ENCODE results near the gene PDE1C. TPM values are rescaled to one million over a fixed set of nuclear protein-coding genes. Genes with fewer than 3 reads are reported as not detected.

The PDE1C gene
- total and polyA plus RNA-seq, 12 donors = 0.33 to 9.9 (median 2.9) TPM

DNA sequence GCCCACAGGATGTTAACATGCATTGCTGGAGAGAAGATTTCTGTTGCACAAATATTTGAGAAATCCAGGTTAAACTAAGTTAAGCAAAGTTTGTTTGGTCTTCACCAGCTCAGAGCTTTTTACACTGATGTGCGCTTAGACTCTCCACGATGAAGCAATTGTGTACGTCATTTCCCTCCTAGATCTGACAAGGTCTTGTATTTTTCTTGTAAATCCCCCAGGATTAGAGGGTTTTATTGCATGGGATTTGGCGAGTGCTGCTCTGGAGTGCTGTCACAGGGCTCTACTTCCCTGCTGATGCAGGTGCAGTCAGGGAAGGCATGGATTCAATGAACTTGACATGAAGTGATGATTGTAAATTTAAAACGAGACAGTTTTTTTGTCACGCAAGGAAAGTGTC lies 173.3 kb downstream of the PDE1C start:
- no peaks in the 10 kb centered on the region for H3K9me3 ChIP-seq (replicated peaks in 1 of 3)
- no peaks in the 10 kb centered on the region for H3K27me3 ChIP-seq
- no peaks in the 10 kb centered on the region for H3K4me1 ChIP-seq (replicated peaks in 1 of 2)
- WGBS, 4 donors = 60 to 67% (median 63%) methylated on average over 6 of the region's 6 CpGs
- intact Hi-C loops (cut with DNase I) = no loop called here
- no peaks in the 10 kb centered on the region for H3K36me3 ChIP-seq (replicated peaks in 1 of 2)
- H3K27ac ChIP-seq = no peak overlapping the region
- no peak for DNase-seq
- H3K4me3 ChIP-seq = no peak overlapping the region
- TF ChIP-seq, protein P1, sequence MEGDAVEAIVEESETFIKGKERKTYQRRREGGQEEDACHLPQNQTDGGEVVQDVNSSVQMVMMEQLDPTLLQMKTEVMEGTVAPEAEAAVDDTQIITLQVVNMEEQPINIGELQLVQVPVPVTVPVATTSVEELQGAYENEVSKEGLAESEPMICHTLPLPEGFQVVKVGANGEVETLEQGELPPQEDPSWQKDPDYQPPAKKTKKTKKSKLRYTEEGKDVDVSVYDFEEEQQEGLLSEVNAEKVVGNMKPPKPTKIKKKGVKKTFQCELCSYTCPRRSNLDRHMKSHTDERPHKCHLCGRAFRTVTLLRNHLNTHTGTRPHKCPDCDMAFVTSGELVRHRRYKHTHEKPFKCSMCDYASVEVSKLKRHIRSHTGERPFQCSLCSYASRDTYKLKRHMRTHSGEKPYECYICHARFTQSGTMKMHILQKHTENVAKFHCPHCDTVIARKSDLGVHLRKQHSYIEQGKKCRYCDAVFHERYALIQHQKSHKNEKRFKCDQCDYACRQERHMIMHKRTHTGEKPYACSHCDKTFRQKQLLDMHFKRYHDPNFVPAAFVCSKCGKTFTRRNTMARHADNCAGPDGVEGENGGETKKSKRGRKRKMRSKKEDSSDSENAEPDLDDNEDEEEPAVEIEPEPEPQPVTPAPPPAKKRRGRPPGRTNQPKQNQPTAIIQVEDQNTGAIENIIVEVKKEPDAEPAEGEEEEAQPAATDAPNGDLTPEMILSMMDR (IDR thresholded peaks at IDR 0.05) = no peak
- no peak for TF ChIP-seq POLR2A (IDR thresholded peaks at IDR 0.05)

- Histone ChIP-seq H3K4me1 (replicated peaks in 1 of 2) (no peaks in the 10 kb centered on the region), H3K4me3 (no peak overlapping the region), H3K27ac (no peak overlapping the region), H3K27me3 (no peaks in the 10 kb centered on the region), H3K36me3 (replicated peaks in 1 of 2) (no peaks in the 10 kb centered on the region), H3K9me3 (replicated peaks in 1 of 3) (no peaks in the 10 kb centered on the region)
- TF ChIP-seq, protein P1 (IDR thresholded peaks at IDR 0.05) = no peak
- TF ChIP-seq POLR2A (IDR thresholded peaks at IDR 0.05) = no peak
- intact Hi-C loops (cut with DNase I) = no loop called here
- DNase-seq = no peak
Observed at GRCh38 chr7:31894308-31894707, 175.9 kb downstream of the PDE1C start.

GRCh38 chr7:31893365-31893764 lies 176.8 kb downstream of the PDE1C start:
- Histone ChIP-seq H3K36me3 (replicated peaks in 1 of 2) (no peaks in the 10 kb centered on the region), H3K27me3 (no peaks in the 10 kb centered on the region), H3K4me3 (no peak overlapping the region), H3K4me1 (replicated peaks in 1 of 2) (no peaks in the 10 kb centered on the region), H3K27ac (no peak overlapping the region), H3K9me3 (replicated peaks in 1 of 3) (no peaks in the 10 kb centered on the region)
- TF ChIP-seq POLR2A (IDR thresholded peaks at IDR 0.05) = no peak
- TF ChIP-seq, protein P1 (IDR thresholded peaks at IDR 0.05) = no peak
- 58 to 71% (median 65%) methylated on average over 3 of the region's 3 CpGs for WGBS, 4 donors
- intact Hi-C loops (cut with DNase I) = no loop called here
- DNase-seq = no peak

DNA sequence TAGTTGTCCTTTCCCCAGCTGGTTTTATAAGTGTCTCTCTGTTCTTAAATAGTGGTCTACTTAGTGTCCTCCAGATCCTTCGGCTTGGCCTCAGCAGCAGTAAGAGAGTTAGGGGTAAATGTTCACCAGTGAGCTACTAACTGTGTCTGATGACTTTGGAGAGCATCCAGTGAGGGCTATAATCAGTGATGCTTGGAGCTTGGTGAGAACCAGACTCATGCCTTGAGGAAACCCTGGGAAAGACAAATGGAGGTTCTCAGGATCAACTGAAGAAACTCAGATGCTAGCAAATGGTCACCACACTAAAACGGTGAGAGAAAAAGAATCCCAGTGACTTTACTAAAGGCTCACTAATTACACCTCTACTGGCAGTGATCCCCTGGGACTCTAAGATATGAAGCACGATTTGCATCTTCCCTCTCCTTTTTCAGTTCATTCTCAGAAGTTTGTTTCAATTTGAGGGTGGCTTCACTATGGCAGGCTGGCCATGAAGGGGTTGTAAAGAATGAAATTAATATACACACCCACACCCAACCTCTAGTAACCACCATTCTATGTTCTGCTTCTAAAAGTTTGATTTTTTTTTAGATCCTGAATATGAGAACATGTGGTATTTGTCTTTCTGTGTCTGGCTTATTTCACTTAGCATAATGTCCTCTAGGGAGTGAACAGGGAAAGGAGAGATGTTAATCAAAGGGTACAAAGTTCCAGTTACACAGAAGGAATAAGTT lies 177.9 kb downstream of the PDE1C start:
- 49 to 60% (median 55%) methylated on average over 3 of the region's 3 CpGs for WGBS, 4 donors
- Histone ChIP-seq H3K36me3 (replicated peaks in 1 of 2) (no peaks in the 10 kb centered on the region), H3K27ac (no peak overlapping the region), H3K4me3 (no peak overlapping the region), H3K4me1 (replicated peaks in 1 of 2) (no peaks in the 10 kb centered on the region), H3K9me3 (replicated peaks in 1 of 3) (no peaks in the 10 kb centered on the region), H3K27me3 (no peaks in the 10 kb centered on the region)
- TF ChIP-seq, protein P1 (IDR thresholded peaks at IDR 0.05) = no peak
- TF ChIP-seq POLR2A (IDR thresholded peaks at IDR 0.05) = no peak
- intact Hi-C loops (cut with DNase I) = no loop called here
- DNase-seq = no peak
